Testis (tissue), 2 donors: ENCODE data around the gene ZNF408.

Experiments used
- POLR2A ChIP-seq: fragments of 450-650 bp; IDR thresholded peaks from one replicate; pipeline ENCODE4 v1.6.1; 2017; ENCODE audit warnings: antibody characterized with exemption, mild to moderate bottlenecking, moderate library complexity
- TF ChIP-seq, protein P1 (sequence below), 3 experiments: fragments of 450-650 bp in 2 of 3; fragments of 200-600 bp in 1 of 3; sonication (generic) in 1 of 3; IDR thresholded peaks; one replicate each; pipeline ENCODE4 v1.5.1; 2016 to 2019; ENCODE audit warnings: antibody characterized with exemption in 3 of 3, mild to moderate bottlenecking in 2 of 3, moderate library complexity in 1 of 3

DNA sequence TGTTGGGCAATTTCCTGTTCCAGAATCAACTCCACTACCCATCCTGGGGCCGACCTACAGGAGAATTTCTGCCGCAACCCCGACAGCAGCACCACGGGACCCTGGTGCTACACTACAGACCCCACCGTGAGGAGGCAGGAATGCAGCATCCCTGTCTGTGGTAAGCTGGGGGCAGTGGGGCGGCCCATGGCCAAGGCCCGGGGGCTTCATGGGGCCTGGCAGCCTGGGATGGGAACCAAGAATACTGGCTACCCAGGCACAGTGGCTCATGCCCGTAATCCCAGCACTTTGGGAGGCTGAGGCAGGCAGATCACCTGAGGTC lies 22.5 kb downstream of the ZNF408 start:
- TF ChIP-seq, protein P1, sequence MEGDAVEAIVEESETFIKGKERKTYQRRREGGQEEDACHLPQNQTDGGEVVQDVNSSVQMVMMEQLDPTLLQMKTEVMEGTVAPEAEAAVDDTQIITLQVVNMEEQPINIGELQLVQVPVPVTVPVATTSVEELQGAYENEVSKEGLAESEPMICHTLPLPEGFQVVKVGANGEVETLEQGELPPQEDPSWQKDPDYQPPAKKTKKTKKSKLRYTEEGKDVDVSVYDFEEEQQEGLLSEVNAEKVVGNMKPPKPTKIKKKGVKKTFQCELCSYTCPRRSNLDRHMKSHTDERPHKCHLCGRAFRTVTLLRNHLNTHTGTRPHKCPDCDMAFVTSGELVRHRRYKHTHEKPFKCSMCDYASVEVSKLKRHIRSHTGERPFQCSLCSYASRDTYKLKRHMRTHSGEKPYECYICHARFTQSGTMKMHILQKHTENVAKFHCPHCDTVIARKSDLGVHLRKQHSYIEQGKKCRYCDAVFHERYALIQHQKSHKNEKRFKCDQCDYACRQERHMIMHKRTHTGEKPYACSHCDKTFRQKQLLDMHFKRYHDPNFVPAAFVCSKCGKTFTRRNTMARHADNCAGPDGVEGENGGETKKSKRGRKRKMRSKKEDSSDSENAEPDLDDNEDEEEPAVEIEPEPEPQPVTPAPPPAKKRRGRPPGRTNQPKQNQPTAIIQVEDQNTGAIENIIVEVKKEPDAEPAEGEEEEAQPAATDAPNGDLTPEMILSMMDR (IDR thresholded peaks at IDR 0.05), result no peak
- TF ChIP-seq POLR2A, result no peak
